Measurements from ENCODE around the gene VTI1B. TPM values are rescaled to one million over a fixed set of nuclear protein-coding genes. Genes with fewer than 3 reads are reported as not detected.

The VTI1B gene
- total RNA-seq, 2 donors from 2014 or later = 118 to 120 TPM

GRCh38 chr14:67618617-67619063 lies 55.8 kb downstream of the VTI1B start:
- TF ChIP-seq CTCF (conservative IDR thresholded peaks at IDR 0.05) = peak; percentile 81
- H3K27ac Mint-ChIP-seq = peak overlapping the region; percentile 97
- peak overlapping the region; percentile 79 for H3K4me3 Mint-ChIP-seq
- peaks cover 12% of the 10 kb centered on the region for H3K27me3 ChIP-seq (ENCODE audit: control insufficient read depth, insufficient read depth, low read length, poor library complexity, severe bottlenecking)
- H3K9me3 Mint-ChIP-seq = no peaks in the 10 kb centered on the region
- peak overlapping the region; percentile 73 for H3K9ac ChIP-seq (ENCODE audit: extremely low read depth, low read length, poor library complexity, severe bottlenecking)
- DNase-seq = no peak
- H3K4me1 Mint-ChIP-seq = peaks cover 17% of the 10 kb centered on the region
- H3K9me3 ChIP-seq (ENCODE audit: control insufficient read depth, low read length) = no peaks in the 10 kb centered on the region
- H3K36me3 ChIP-seq (ENCODE audit: control insufficient read depth, insufficient read depth, low read length) = no peaks in the 10 kb centered on the region
- peaks cover 26% of the 10 kb centered on the region for H3K27me3 Mint-ChIP-seq (ENCODE audit: insufficient read depth)
- H3K27ac ChIP-seq (ENCODE audit: low read depth, low read length) = no peak overlapping the region
- peaks cover 13% of the 10 kb centered on the region for H3K4me1 ChIP-seq (ENCODE audit: control insufficient read depth, insufficient read depth, low read length)
- H3K36me3 Mint-ChIP-seq (ENCODE audit: low read depth) = peaks cover 5% of the 10 kb centered on the region
- H3K4me3 ChIP-seq (ENCODE audit: low read length) = peak overlapping the region; percentile 87

- H3K4me3 ChIP-seq (ENCODE audit: low read length) = no peak overlapping the region
- H3K36me3 ChIP-seq (ENCODE audit: control insufficient read depth, insufficient read depth, low read length) = no peaks in the 10 kb centered on the region
- no peak for DNase-seq
- peaks cover 11% of the 10 kb centered on the region for H3K27me3 ChIP-seq (ENCODE audit: control insufficient read depth, insufficient read depth, low read length, poor library complexity, severe bottlenecking)
- H3K4me3 Mint-ChIP-seq = no peak overlapping the region
- no peak overlapping the region for H3K9ac ChIP-seq (ENCODE audit: extremely low read depth, low read length, poor library complexity, severe bottlenecking)
- TF ChIP-seq CTCF (conservative IDR thresholded peaks at IDR 0.05) = no peak
- H3K9me3 Mint-ChIP-seq = no peaks in the 10 kb centered on the region
- H3K27ac Mint-ChIP-seq = no peak overlapping the region
- no peaks in the 10 kb centered on the region for H3K4me1 Mint-ChIP-seq
- 75% methylated on average over 1 of the region's 1 CpG; no CpG with 5 or more reads in 1 of the 2 experiments for WGBS, 2 experiments (ENCODE audit: insufficient coverage in 1 of 2, insufficient read length in 1 of 2)
- no peaks in the 10 kb centered on the region for H3K4me1 ChIP-seq (ENCODE audit: control insufficient read depth, insufficient read depth, low read length)
- H3K36me3 Mint-ChIP-seq (ENCODE audit: low read depth) = no peaks in the 10 kb centered on the region
- no peaks in the 10 kb centered on the region for H3K9me3 ChIP-seq (ENCODE audit: control insufficient read depth, low read length)
- peaks cover 69% of the 10 kb centered on the region for H3K27me3 Mint-ChIP-seq (ENCODE audit: insufficient read depth)
- no peak overlapping the region for H3K27ac ChIP-seq (ENCODE audit: low read depth, low read length)
Measured at GRCh38 chr14:67610491-67610890, 63.9 kb downstream of the VTI1B start.

- TF ChIP-seq CTCF (conservative IDR thresholded peaks at IDR 0.05) = no peak
- Mint-ChIP-seq H3K27me3 (ENCODE audit: insufficient read depth) (peaks cover 65% of the 10 kb centered on the region), H3K4me3 (no peak overlapping the region), H3K9me3 (no peaks in the 10 kb centered on the region), H3K4me1 (no peaks in the 10 kb centered on the region), H3K27ac (no peak overlapping the region), H3K36me3 (ENCODE audit: low read depth) (no peaks in the 10 kb centered on the region)
- H3K9ac ChIP-seq (ENCODE audit: extremely low read depth, low read length, poor library complexity, severe bottlenecking) = no peak overlapping the region
- H3K27me3 ChIP-seq (ENCODE audit: control insufficient read depth, insufficient read depth, low read length, poor library complexity, severe bottlenecking) = peaks cover 11% of the 10 kb centered on the region
- no peaks in the 10 kb centered on the region for H3K36me3 ChIP-seq (ENCODE audit: control insufficient read depth, insufficient read depth, low read length)
- no peaks in the 10 kb centered on the region for H3K9me3 ChIP-seq (ENCODE audit: control insufficient read depth, low read length)
- no peak for DNase-seq
- H3K27ac ChIP-seq (ENCODE audit: low read depth, low read length) = no peak overlapping the region
- WGBS, 2 experiments (ENCODE audit: insufficient coverage in 1 of 2, insufficient read length in 1 of 2) = 68 to 86% methylated on average over 3 to 10 of the region's 10 CpGs
- no peaks in the 10 kb centered on the region for H3K4me1 ChIP-seq (ENCODE audit: control insufficient read depth, insufficient read depth, low read length)
- H3K4me3 ChIP-seq (ENCODE audit: low read length) = no peak overlapping the region
Measured at GRCh38 chr14:67609642-67610310, 64.7 kb downstream of the VTI1B start.
